Erythroblast (primary cell): Measurements from ENCODE around the gene INS.

ENCODE experiments used
- GATA1 ChIP-seq: IDR thresholded peaks from 2 replicates; pipeline ENCODE4 v1.6.1; 2011; ENCODE audit warnings: low read depth, mild to moderate bottlenecking, control low read depth, low read length, moderate library complexity
- POLR2A ChIP-seq: IDR thresholded peaks from 2 replicates; pipeline ENCODE4 v1.6.1; 2011; ENCODE audit warnings: mild to moderate bottlenecking, low read length

DNA sequence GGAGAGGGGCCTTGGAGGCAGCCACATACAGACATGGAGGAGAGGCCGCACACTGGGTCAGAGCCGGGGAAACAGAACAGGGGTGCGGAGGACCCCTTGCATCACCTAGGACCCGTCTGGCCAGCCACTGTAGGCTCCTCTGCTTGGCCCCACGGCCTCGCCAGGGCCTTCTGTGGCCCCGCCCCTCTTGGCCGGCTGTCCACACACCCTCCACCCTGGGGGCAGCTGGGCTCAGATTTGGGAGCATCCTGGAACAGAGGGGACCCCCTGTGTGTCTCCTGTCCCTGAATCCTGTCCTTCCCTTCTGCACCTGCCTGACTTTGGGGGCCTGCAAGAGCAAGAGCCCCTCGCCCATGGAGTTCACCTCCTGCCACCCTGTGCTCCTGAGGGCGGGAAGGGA is 18.5 kb upstream of the INS start:
- TF ChIP-seq POLR2A, result no peak
- no peak for TF ChIP-seq GATA1
